ENCODE results near the gene PLEKHG4.
A peak's percentile ranks its signal among the peaks of the same experiment; 100 is the strongest.

PLEKHG4 gene

GRCh38 chr16:67265834-67266233, 13.5 kb upstream of the PLEKHG4 start:
- DNase-seq = no peak

- DNase-seq = no peak
Observed at GRCh38 chr16:67268136-67268579, 11.2 kb upstream of the PLEKHG4 start.

GRCh38 chr16:67269766-67270165, 9.6 kb upstream of the PLEKHG4 start:
- DNase-seq = no peak

DNA sequence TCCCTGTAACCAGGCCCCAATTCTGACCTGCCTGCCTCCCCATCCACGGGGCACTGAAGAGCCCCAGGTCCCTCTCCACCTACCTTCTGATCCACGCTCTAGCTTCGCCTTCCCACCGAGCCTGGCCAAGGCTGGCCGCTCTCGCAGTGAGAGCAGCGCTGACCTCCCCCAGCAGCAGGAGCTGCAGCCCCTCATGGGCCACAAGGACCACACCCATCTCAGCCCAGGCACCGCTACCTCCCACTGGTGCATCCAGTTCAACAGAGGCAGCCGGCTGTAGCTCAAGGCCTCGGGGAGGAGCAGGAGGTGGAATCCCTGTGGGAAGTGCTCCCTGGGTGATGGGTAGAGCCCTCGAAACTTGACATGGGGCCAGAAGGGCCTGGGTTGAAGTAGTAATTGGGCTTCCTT, 8.4 kb upstream of the PLEKHG4 start:
- DNase-seq = no peak

DNA sequence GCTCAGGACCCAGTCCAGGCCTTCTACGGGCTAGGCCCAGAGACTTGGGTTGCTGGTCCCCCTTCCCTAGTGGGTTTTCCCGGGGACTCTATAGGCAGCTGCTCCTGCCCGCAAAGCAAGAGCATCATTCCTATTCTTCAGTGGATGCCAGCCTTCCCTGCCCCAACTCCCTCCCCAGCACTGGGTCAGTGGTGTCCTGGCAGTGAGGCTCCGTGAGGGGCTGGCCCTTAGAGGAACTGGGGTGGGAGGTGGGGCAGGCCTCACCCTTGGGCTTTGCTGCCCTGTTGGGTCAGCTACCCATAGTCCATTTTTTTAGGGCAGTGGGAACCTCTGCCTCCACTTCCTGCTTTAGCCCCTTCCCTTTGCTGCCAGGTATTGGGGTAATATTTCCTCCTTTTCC, 7.9 kb upstream of the PLEKHG4 start:
- no peak for DNase-seq

GRCh38 chr16:67275321-67275720, 4.0 kb upstream of the PLEKHG4 start:
- DNase-seq = no peak

GRCh38 chr16:67277294-67277998, 1.9 kb upstream of the PLEKHG4 start:
- DNase-seq = no peak

DNA sequence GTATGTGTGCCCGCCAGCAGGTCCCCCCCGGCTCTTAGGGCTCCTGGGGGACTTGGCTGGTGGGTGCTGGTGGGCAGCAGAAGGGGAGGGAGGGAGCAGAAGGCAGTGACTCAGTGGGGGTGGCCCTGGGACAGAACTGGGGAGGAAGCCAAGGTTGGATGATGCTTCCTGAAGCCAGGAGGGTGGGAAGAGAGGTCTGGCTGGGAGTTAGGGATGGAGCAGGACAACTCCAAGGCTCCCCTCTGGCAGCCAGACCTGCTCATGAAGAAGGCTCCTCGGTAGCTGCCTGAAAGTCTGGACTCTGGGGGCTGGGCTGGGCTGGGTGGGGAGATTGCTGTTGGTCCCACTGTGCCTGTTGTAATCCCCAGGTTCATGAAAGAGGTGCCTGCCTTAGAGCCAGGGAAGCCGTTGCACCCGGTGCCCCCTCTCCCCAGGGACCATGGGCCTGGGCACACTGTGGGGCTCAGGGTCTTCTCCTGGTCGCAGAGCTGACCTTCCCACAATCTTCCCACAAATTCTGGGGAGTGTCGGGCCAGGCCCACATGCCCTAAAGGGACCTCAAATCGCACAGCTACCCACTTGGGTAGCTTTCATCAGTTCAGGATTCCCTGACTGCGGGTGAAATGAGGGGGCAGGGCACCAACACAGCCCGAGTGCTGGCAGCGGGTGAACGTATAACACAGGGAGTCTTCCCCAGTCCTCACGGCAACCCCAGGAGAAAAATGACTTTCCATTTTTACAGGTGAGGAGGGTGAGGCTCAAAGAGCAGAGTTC, 1.1 kb upstream of the PLEKHG4 start:
- DNase-seq = peak in 1 of 2 experiments; percentile 38

DNA sequence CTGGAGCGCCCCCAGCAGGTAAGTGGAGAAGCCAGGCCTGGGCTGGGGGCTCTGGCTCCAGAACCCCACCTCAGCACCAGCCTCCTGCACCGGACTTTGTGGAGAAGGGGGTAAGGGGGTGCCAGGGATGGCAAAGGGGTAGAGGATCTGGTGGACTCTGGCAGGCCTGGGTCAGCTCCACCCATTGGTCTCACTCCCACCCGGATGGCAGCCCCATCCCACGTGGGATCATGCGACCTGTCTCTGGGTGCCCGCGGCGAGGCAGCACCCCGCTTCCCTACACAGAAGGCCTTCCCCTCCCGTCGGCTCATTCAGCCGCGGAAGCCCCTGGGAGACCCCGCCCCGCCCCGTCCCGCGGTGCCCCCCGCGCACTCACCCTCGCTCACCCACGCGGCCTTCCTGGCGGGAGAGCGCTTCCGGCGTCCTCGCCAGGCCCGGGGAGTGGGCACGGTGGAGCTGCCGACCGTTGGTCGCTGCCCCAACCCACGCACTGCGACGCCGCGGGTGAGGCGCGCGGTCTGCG, 498 bp upstream of the PLEKHG4 start:
- DNase-seq = peak in 1 of 2 experiments; percentile 40

DNA sequence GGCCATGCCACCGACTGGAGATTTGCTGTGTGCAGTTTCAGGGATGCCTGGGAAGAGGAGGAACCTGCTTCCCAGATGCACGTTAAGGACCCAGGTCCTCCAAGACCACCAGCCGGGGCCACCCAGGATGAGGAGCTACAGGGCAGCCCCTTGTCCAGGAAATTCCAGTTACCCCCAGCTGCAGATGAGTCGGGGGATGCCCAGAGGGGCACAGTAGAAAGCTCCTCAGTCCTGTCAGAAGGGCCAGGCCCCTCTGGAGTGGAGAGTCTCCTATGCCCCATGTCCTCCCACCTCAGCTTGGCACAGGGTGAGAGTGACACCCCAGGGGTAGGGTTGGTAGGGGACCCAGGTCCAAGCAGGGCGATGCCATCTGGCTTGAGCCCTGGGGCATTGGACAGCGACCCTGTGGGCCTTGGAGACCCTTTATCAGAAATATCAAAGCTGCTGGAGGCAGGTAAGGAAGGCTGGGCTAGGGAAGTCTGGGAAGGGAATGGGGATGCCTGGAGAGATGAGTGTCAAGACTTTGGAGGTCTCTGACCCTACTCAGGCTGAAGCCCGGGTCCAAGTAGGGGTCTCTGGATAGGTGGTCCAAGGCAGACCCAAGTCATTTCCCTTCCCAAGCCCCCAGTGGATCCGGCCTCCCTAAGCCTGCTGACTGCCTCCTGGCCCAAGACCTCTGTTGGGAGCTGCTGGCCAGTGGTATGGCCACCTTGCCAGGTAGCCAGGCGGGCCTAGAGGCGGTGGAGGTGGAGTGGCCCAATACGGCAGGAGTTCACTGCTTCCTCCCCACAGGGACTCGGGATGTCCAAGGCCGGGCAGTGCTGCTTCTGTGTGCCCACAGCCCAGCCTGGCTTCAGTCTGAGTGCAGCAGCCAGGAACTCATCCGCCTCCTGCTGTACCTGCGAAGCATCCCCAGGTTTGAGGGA, 1.0 kb downstream of the PLEKHG4 start:
- no peak for DNase-seq

DNA sequence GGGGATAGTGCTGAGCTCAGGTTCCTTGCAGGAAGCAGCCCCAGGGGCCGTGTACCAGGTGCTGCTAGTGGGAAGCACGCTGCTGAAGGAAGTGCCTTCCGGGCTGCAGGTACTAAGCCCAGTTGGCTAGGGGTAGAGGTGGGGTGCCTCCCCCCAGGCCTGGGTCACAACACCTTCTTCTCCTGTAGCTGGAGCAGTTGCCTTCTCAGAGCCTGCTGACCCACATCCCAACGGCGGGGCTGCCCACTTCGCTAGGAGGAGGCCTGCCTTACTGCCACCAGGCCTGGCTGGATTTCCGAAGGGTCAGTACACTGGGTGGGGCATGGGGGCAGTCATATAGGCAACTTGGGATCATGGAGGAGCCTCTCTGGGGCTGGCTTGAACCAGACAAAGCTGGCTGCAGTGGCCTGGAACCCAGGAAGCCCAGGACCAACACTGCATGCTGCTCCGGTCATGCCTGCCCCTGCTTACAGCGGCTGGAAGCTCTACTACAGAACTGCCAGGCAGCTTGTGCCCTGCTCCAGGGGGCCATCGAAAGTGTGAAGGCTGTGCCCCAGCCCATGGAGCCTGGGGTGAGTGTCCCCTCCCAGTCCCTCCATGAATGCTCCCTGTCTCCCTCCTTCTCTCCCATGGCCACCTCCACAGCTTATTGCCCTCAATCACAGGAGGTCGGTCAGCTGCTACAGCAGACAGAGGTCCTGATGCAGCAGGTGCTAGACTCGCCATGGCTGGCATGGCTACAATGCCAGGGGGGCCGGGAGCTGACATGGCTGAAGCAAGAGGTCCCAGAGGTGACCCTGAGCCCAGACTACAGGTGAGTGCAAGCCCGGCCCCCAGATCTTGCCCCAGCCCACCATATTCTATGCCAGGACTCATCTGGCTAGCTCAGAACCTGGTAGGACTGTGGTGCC, 2.5 kb downstream of the PLEKHG4 start:
- DNase-seq = no peak

DNA sequence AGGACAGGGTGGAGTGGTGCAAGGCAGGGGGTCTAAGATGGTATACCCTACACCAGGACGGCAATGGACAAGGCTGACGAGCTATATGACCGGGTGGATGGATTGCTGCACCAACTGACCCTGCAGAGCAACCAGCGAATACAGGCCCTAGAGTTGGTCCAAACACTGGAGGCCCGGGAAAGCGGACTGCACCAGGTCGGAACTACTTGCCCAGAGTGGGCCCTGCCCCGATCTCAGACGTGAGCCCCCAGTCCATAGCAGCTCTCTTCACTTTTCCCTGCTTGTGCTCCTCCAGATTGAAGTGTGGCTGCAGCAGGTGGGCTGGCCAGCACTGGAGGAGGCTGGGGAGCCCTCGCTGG, 3.1 kb downstream of the PLEKHG4 start:
- DNase-seq = no peak

DNA sequence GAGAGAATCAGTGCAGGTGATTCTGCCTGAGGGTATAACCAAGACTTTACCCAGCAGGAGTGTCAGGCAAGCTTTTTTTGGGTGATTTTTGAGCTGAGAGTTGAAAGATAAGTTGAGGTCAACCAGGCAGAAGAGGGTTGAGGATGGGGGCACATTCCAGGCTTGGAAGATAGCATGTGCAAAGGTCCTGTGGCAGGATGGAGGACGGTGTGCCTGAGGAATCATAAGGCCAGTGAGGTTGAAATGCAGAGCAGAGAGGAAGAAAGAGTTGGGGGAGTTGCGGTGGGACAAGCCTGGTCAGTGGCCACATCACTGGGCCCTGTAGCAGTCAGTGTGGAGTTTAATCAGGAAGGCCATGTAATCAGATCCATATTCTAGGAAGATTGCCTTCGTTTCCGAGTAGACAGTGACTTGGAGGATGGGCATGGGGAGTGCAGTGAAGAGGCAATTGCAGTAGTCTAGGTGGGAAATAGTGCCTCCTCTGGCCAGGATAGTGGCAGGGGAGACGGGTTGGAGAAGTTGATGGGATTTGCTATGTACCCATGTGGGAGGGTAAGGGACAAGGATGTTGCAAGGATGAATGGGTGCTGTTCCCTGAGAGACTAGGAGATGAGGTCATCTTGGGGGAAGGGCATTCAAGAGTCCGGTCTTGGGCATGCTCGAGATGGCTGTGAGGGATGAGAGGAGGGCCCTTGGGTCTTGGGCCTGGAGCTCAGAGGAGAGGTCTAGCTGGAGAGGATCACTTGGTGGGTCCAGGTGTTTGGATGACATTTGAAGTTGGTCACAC, 3.9 kb downstream of the PLEKHG4 start:
- DNase-seq = no peak

- no peak for DNase-seq
Observed at GRCh38 chr16:67283826-67284555, 4.7 kb downstream of the PLEKHG4 start.

- DNase-seq = peak; percentile 78 to 89
Observed at GRCh38 chr16:67284699-67285646, 5.6 kb downstream of the PLEKHG4 start.

- DNase-seq = no peak
Observed at GRCh38 chr16:67286441-67287235, 7.3 kb downstream of the PLEKHG4 start.

- DNase-seq = no peak
Observed at GRCh38 chr16:67287960-67288359, 8.6 kb downstream of the PLEKHG4 start.

GRCh38 chr16:67291461-67291860, 12.1 kb downstream of the PLEKHG4 start:
- DNase-seq = no peak
